MM.1S (cell line): ENCODE measurements around the gene C10orf95.
"Not testable (repeated sequence)": the region's sequence is repeated elsewhere in the genome, so short reads cannot be mapped to it uniquely, and the experiment has no call there.

Experiments used
- DNase-seq: peaks from one replicate; pipeline ENCODE4 v3.0.0-alpha.2; 2015
- H2AFZ ChIP-seq: fragments of 300-600 bp; sonication (generic); 2 replicates; pipeline ENCODE4 v1.6.0; 2016; ENCODE audit warnings: antibody characterized with exemption, low read length
- H3F3A ChIP-seq: fragments of 300-600 bp; sonication (generic); 2 replicates; pipeline ENCODE4 v1.6.1; 2016; ENCODE audit warnings: mild to moderate bottlenecking, antibody characterized with exemption, low read length, moderate library complexity, mixed read lengths; ENCODE audit not compliant: insufficient read depth
- H3K27ac ChIP-seq: fragments of 300-600 bp; sonication (generic); 2 replicates; pipeline ENCODE4 v1.5.1; 2016; ENCODE audit warnings: mild to moderate bottlenecking, low read length
- H3K27me3 ChIP-seq: fragments of 300-600 bp; sonication (generic); replicated peaks from 2 replicates; pipeline ENCODE4 v1.6.0; 2016; ENCODE audit warnings: low read length; ENCODE audit not compliant: insufficient read depth
- H3K36me3 ChIP-seq: fragments of 300-600 bp; sonication (generic); replicated peaks from 2 replicates; pipeline ENCODE4 v1.6.1; 2016; ENCODE audit warnings: mild to moderate bottlenecking, low read length, mixed read lengths; ENCODE audit not compliant: insufficient read depth
- H3K4me1 ChIP-seq: fragments of 300-600 bp; sonication (generic); 2 replicates; pipeline ENCODE4 v1.6.1; 2016; ENCODE audit warnings: low read length, mixed read lengths
- H3K4me2 ChIP-seq: fragments of 300-600 bp; sonication (generic); 2 replicates; pipeline ENCODE4 v1.6.0; 2016; ENCODE audit warnings: low read depth, low read length
- H3K4me3 ChIP-seq: fragments of 300-600 bp; sonication (generic); 2 replicates; pipeline ENCODE4 v1.5.1; 2016; ENCODE audit warnings: low read length, mixed read lengths
- H3K79me2 ChIP-seq: fragments of 300-600 bp; sonication (generic); 2 replicates; pipeline ENCODE4 v1.6.1; 2016; ENCODE audit warnings: mixed run types, low read length, mixed read lengths
- H3K9ac ChIP-seq: fragments of 300-600 bp; sonication (generic); 2 replicates; pipeline ENCODE4 v1.6.1; 2016; ENCODE audit warnings: low read length, mixed read lengths
- H3K9me2 ChIP-seq: fragments of 300-600 bp; sonication (generic); replicated peaks from 2 replicates; pipeline ENCODE4 v1.6.1; 2016; ENCODE audit warnings: mild to moderate bottlenecking, low read length, mixed read lengths; ENCODE audit not compliant: insufficient read depth
- H3K9me3 ChIP-seq: fragments of 300-600 bp; sonication (generic); replicated peaks from 2 replicates; pipeline ENCODE4 v1.6.1; 2016; ENCODE audit warnings: mild to moderate bottlenecking, low read length, mixed read lengths; ENCODE audit not compliant: insufficient read depth
- H4K20me1 ChIP-seq: fragments of 300-600 bp; sonication (generic); 2 replicates; pipeline ENCODE4 v1.6.1; 2016; ENCODE audit warnings: mild to moderate bottlenecking, low read length, moderate library complexity, mixed read lengths; ENCODE audit not compliant: insufficient read depth
- EZH2 ChIP-seq: fragments of 300-600 bp; sonication (generic); optimal IDR thresholded peaks from 2 replicates; pipeline ENCODE3; 2017; ENCODE audit warnings: low read depth, mild to moderate bottlenecking, antibody characterized with exemption, low read length, mixed read lengths
- EZH2phosphoT487 ChIP-seq: fragments of 300-600 bp; sonication (generic); IDR thresholded peaks from 2 replicates; pipeline ENCODE4 v1.6.1; 2018; ENCODE audit warnings: antibody characterized with exemption, low read length
- TF ChIP-seq, protein P1 (sequence below): fragments of 300-600 bp; sonication (generic); IDR thresholded peaks from 2 replicates; pipeline ENCODE4 v1.5.1; 2016; ENCODE audit warnings: antibody characterized with exemption, low read length, mixed read lengths

C10orf95 gene, protein sequence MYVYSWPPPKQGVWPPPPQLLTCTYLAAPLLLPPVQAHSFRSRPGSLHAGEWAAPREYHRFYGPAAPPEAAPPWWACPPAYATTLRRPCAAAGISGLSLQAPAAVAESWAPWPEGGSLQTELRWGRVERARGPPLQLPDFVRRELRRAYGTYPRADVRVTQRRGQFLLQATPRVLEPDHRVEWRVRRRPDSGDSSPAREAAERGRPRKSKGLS

DNA sequence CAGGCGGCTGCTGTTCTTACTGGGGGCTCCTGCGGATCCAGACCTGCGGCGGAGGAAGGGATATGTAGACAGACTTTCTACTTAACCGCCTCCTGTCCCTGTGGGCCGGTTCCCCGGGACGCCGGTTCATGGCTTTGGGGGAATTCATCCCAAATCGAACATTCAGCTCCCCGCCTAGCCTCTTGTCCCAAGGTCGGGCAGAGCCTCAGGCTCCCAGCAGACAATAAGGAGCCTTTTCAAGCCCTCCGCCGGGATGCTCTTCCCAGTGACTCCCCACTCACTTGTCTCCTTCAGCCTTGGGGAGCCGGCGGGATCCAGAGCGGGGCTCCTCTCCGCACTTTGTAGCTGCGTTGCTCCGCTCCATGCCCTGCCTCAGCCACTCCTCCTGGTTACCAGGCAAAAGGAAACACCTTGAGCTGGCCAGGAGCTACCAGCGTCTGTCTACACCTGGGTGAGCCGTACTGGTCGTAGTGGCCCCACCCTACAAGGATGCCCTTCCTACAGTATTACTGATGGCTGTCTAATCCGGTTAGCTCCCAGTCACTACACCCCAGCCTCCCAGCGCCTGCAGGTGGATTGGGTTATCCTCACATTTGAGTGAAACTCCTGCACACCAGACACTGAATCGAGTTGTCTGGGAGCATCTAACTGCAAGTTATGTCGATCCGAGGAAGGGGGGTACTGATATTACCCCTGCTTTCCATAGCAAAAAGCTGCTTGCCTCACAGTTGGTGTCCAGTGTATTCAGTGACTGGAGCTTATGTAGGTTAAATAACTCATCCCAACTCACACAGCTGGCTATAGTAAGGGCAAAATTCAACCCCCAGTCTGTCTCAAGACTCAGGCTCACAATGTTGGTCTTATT, at the start of gene C10orf95:
TSS of gene C10orf95 (minus strand) at position 439 of the 865 bp plus-strand sequence. CDS start 450 bp downstream, outside the sequence.
- Histone ChIP-seq H3K4me3 (peak within 1 kb of the TSS; percentile 70), H3K27me3 (no peaks in the 10 kb centered on the region), H3K36me3 (no peaks in the 10 kb centered on the region), H3K79me2 (peaks cover 12% of the 10 kb centered on the region), H3K9ac (peak within 1 kb of the TSS; percentile 90), H3F3A (peaks cover 3% of the 10 kb centered on the region; the same call in 1 of the 2 replicates), H3K4me2 (peak within 1 kb of the TSS; percentile 74), H4K20me1 (no peaks in the 10 kb centered on the region), H3K9me2 (no peaks in the 10 kb centered on the region), H2AFZ (peak within 1 kb of the TSS; percentile 71; the same call in 1 of the 2 replicates), H3K27ac (no peak within 1 kb of the TSS; the same call in 1 of the 2 replicates), H3K9me3 (no peaks in the 10 kb centered on the region), H3K4me1 (peaks cover 9% of the 10 kb centered on the region)
- no peak for DNase-seq
- TF ChIP-seq, protein P1, sequence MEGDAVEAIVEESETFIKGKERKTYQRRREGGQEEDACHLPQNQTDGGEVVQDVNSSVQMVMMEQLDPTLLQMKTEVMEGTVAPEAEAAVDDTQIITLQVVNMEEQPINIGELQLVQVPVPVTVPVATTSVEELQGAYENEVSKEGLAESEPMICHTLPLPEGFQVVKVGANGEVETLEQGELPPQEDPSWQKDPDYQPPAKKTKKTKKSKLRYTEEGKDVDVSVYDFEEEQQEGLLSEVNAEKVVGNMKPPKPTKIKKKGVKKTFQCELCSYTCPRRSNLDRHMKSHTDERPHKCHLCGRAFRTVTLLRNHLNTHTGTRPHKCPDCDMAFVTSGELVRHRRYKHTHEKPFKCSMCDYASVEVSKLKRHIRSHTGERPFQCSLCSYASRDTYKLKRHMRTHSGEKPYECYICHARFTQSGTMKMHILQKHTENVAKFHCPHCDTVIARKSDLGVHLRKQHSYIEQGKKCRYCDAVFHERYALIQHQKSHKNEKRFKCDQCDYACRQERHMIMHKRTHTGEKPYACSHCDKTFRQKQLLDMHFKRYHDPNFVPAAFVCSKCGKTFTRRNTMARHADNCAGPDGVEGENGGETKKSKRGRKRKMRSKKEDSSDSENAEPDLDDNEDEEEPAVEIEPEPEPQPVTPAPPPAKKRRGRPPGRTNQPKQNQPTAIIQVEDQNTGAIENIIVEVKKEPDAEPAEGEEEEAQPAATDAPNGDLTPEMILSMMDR, result no peak
- TF ChIP-seq EZH2, result no peak
- no peak for TF ChIP-seq EZH2phosphoT487

DNA sequence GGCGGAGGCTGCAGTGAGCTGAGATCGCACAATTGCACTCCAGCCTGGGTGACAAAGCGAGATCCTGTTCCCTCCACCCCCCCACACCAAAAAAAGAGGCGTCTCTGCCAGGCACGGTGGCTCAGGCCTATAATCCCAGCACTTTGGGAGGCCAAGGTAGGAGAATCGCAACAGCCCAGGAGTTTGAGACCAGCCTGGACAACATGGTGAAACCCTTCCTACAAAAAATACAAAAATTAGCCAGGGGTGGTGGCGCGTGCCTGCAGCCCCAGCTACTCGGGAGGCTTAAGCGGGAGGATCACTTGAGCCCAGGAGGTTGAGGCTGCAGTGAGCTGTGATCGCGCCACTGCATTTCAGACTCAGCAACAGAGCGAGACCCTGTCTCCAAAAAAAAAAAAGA, 49.3 kb upstream of the C10orf95 start:
- H3K9me2 ChIP-seq, H3K27me3 ChIP-seq, H3K4me2 ChIP-seq, H3K27ac ChIP-seq, H3K9ac ChIP-seq, H4K20me1 ChIP-seq, H3K9me3 ChIP-seq, DNase-seq, H3K4me3 ChIP-seq, H2AFZ ChIP-seq, H3K36me3 ChIP-seq: not testable (repeated sequence)
- peaks cover 17% of the 10 kb centered on the region for H3F3A ChIP-seq
- peaks cover 78% of the 10 kb centered on the region for H3K79me2 ChIP-seq
- H3K4me1 ChIP-seq, result peaks cover 10% of the 10 kb centered on the region; the same call in 1 of the 2 replicates

DNA sequence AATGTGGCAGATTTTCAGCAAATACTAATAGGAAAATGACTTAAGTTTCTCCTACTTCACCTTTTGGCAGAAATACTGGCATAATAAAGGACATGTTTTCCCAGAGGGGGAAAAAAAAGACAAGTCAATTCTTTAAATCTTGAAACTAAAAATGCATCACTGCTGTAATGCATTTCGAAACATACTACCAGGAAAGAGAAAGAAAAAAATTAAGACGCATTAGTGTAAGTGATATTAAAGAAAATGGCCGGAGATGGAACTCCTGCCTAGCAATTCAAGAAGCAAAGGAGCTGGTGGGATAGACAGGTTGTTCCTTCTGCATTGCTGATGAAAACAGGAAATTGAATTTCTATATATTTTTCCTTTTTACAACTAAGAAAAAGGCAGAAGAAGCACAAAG, 48.0 kb upstream of the C10orf95 start:
- TF ChIP-seq, protein P1, result no peak
- TF ChIP-seq EZH2 (no peak), EZH2phosphoT487 (no peak)
- Histone ChIP-seq H3K27me3 (no peaks in the 10 kb centered on the region), H3K27ac (no peak overlapping the region), H3K9me2 (no peaks in the 10 kb centered on the region), H3K4me3 (no peak overlapping the region), H3K4me2 (no peak overlapping the region), H3F3A (peaks cover 13% of the 10 kb centered on the region), H3K79me2 (peaks cover 75% of the 10 kb centered on the region), H2AFZ (no peak overlapping the region), H4K20me1 (0 out of 2 replicates have a peak, but pooled peaks cover 3% of the 10 kb centered on the region), H3K4me1 (peaks cover 7% of the 10 kb centered on the region; the same call in 1 of the 2 replicates), H3K9me3 (no peaks in the 10 kb centered on the region), H3K9ac (no peak overlapping the region), H3K36me3 (no peaks in the 10 kb centered on the region)
- no peak for DNase-seq
